ENCODE results near the gene CARD16.
A peak's percentile ranks its signal among the peaks of the same experiment; 100 is the strongest.
"Not testable (repeated sequence)": the region's sequence is repeated elsewhere in the genome, so short reads cannot be mapped to it uniquely, and the experiment has no call there.

The CARD16 gene

GRCh38 chr11:105044557-105045524 lies at the start of gene CARD16:
TSS of gene CARD16 (minus strand) at chr11:105045335. CDS start at chr11:105045297, 38 bp downstream.
- peak in 1 of 2 donors; percentile 17 for DNase-seq

- DNase-seq, result no peak
Observed at GRCh38 chr11:105092256-105093239, 47.4 kb upstream of the CARD16 start.

- DNase-seq, result no peak
Observed at GRCh38 chr11:105081412-105082150, 36.4 kb upstream of the CARD16 start.

DNA sequence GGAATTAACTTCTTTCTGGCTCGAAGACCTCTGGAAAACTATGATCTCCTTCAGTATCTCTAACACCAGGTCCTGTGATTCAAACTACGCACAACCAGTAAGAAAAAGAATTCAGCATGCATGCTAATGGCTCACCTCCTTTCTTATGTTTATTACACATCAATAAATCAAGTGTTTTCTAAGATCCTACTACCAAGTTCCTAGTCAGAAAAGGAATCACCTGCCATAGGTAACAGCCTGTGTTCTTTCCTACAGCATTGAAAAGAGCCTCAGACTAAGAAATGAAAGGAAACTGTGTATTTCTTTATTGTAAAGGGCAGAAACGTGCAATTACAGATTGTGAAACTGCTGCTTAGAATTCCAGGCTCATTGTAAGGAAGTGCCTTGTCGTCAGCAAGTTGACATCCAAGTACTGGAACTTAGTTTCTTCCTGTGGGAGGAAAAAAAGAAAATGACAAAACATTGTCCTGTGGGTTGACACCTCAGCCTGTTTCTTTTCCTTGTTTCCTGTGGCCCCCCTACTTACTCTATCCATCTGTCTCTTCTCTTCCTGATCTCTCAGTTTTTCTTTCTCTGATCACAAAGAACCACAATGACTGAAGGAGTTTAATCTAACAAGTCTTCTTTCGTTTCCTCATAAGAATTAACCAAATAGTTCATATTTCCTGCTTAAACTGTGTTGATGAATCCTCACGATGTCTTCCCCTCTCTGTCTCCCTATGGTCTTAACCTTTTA lies 35.2 kb upstream of the CARD16 start:
- DNase-seq, result not testable (repeated sequence)

- DNase-seq, result no peak
Observed at GRCh38 chr11:105078283-105078682, 33.1 kb upstream of the CARD16 start.

- DNase-seq, result peak; percentile 11 to 32
Observed at GRCh38 chr11:105077141-105077790, 32.1 kb upstream of the CARD16 start.

- no peak for DNase-seq
Observed at GRCh38 chr11:105074166-105074530, 29.0 kb upstream of the CARD16 start.

- DNase-seq, result no peak
Observed at GRCh38 chr11:105073456-105074165, 28.5 kb upstream of the CARD16 start.

- not testable (repeated sequence) for DNase-seq
Observed at GRCh38 chr11:105072080-105072479, 26.9 kb upstream of the CARD16 start.

GRCh38 chr11:105071089-105071732 lies 26.1 kb upstream of the CARD16 start:
- DNase-seq, result no peak

DNA sequence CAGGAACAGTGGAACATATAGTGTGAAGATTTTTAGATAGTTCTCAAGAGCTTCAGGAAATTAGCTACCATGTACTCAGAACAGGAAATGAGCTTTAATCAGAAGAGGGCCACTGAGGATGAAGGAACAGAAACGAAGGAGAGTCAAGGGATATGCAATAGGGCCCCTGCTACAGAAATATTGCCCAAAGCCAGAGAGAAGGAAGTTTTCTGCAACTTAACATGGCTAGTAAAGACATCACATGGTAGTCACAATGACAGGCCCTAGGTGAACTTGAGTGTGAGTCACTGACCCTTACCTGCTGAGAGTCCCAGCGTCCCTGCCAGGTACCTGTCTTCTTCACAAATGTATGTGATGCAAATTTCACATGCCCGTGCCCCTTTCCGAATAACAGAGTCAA lies 25.2 kb upstream of the CARD16 start:
- DNase-seq, result no peak

DNA sequence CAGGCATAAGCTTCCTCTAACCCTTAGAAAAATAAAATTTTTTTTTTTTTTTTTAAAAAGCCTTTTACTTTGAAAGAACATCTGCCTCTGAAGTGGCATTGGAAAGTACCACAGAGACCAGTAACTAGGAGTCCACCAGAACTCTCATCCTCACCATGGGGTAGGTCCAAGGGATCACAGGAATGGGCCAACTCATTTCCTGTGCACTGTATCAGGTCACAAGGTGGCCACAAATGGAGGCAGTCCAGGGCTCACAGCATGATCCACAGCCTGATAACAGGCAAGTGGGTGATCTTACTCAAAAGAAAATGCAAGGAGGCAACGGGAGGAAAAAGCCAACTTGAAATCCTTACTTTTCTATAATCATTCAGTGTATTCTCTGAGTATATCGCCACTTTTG lies 24.6 kb upstream of the CARD16 start:
- DNase-seq, result not testable (repeated sequence)

GRCh38 chr11:105063245-105063941 lies 18.3 kb upstream of the CARD16 start:
- not testable (repeated sequence) for DNase-seq

GRCh38 chr11:105057432-105057831 lies 12.3 kb upstream of the CARD16 start:
- no peak for DNase-seq

DNA sequence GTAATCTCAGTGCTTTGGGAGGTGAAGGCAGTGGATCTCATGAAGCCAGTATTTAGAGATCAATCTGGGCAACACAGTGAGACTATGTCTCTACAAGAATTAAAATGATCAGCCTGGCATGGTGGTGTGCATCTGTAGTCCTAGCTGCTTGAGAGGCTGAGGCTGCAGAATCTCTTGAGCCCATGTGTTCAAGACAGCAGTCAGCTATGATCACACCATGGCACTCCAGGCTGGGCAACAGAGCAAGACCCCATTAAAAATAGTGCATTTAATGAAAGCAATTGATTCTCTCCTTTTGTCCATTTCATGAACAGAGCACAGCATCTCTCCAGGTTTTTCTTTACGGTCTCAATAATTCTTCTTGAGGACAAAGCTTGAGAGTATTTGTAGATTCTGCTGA lies 11.3 kb upstream of the CARD16 start:
- no peak for DNase-seq

- DNase-seq, result no peak
Observed at GRCh38 chr11:105054723-105055493, 9.8 kb upstream of the CARD16 start.

GRCh38 chr11:105052487-105052886 lies 7.4 kb upstream of the CARD16 start:
- DNase-seq, result no peak

DNA sequence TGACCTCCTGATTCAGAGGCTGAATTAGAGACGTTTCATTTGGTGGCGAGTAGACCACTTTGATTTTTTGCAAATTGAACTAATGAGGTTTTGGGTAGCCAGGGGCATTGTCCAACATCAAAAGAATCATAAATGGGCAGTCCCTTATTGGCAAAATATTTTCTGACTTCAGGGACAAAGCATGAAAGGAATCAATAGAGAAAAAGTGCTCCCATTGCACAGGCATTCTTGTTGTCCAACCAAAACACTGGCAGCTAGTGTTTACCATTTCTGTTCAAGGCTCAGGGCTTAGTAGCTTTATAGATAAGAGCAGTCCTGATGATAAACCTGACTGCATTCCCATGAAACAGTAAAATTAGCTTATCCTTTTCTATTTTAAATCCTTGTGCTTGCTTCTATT lies 6.4 kb upstream of the CARD16 start:
- no peak for DNase-seq

- no peak for DNase-seq
Observed at GRCh38 chr11:105049481-105049880, 4.3 kb upstream of the CARD16 start.

Data from stimulated activated CD4-positive, alpha-beta T cell treated with anti-CD3 and anti-CD28 coated beads, Interleukin-2, amount 100 ng/mL, for 48 hours (primary cell).